GM12801 (cell line): ENCODE results near the gene TDRD9.

Source experiments
- TF ChIP-seq, protein P1 (sequence below): IDR thresholded peaks from one replicate; pipeline ENCODE4 v1.5.1; 2011; ENCODE audit warnings: control low read depth; ENCODE audit not compliant: insufficient read length; ENCODE audit errors: extremely low read depth

Gene TDRD9

DNA sequence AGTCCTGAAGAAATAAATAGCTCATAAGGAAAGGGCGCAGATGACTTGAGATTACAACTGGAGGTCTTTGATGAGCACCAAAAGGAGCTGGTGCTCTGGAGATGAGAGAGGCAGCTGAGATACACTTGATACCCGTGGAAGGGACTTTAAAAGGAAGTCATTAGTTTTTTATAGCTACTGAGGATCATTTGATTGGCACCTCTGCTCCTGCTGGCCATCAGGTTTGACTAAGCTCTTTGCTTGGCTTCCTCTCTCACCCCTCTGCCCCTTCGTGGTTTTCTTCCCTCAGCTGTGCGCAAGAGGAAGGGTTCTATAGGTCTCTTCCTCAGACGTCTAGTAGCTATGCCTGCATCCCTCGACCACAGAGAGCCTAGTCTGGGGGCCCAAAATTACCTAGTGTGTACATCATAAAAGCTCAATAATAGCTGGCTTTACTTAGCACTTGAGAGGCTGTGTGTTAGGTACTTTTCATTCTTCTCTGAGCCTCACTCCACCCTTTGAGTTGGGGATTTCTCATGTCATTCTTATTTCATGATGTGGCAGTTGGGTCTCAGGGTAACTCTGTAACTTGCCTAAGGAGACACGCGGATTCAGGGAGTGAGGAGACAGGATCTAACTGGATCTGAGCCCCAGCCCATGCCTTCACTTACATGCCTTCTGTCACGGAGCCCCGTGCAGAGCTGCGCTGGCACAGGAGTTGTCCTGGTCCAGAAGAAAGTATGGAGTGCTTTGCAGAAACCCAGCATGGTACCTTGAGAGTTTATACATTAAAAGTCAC lies 88.8 kb downstream of the TDRD9 start:
- TF ChIP-seq, protein P1, sequence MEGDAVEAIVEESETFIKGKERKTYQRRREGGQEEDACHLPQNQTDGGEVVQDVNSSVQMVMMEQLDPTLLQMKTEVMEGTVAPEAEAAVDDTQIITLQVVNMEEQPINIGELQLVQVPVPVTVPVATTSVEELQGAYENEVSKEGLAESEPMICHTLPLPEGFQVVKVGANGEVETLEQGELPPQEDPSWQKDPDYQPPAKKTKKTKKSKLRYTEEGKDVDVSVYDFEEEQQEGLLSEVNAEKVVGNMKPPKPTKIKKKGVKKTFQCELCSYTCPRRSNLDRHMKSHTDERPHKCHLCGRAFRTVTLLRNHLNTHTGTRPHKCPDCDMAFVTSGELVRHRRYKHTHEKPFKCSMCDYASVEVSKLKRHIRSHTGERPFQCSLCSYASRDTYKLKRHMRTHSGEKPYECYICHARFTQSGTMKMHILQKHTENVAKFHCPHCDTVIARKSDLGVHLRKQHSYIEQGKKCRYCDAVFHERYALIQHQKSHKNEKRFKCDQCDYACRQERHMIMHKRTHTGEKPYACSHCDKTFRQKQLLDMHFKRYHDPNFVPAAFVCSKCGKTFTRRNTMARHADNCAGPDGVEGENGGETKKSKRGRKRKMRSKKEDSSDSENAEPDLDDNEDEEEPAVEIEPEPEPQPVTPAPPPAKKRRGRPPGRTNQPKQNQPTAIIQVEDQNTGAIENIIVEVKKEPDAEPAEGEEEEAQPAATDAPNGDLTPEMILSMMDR = no peak

DNA sequence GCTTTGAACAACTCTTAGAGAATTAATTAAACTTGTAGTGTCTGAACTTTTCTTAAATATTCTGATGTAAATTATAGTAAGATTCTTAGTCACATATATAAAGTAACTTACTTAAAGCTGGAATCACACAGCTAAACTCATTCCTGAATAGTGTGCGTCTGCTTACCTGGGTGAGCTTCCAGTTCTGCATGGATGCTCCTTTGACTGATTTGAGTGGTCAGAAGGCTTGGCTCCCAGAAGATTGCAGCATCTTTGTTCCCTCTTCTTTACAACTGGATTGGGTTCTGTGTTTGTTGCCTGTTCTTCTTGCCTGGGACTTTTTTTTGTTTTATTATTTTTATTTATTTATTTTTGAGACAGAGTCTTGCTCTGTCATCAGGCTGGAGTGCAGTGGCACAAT lies 90.8 kb downstream of the TDRD9 start:
- TF ChIP-seq, protein P1 = no peak

DNA sequence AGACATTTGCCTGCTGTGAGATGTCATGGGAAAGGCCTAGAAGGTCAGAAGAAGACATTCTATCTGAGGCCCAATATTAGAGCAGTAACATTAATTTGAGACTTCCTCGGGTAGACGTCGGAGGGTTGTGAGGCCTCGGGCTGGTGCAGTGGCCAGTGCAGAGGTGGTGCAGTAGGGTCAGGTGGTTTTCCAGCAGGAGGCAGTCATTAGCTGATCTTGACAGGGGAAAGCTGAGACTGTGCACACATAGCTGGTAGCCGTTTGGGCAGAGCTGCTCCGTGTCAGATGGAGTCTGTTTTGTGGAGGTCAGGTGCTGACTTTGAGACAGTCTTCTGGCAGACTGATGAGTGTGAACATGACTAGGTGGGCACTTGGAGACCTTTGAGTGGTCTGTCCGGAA lies 91.5 kb downstream of the TDRD9 start:
- TF ChIP-seq, protein P1 = no peak

- TF ChIP-seq, protein P1 = no peak
These were observed 92.2 kb downstream of the TDRD9 start for GRCh38 chr14:104020471-104020870.

- TF ChIP-seq, protein P1 = no peak
These were observed 95.2 kb downstream of the TDRD9 start for GRCh38 chr14:104023325-104024055.

DNA sequence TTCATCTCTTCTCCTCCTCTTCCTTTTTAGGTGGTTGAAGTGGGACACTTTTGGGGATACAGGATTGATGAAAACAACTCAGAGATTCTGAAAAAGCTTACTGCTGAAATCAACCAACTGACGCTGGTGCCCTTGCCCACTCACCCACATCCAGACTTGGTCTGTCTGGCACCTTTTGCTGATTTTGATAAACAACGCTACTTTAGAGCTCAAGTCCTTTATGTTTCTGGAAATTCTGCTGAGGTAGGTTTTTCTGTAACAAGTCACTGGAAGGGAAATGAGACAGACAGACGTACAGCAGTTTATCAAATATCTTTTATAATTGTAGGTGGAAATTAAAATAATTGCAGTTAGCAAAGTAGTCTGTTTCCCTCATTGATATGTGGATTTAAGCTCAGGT lies 97.3 kb downstream of the TDRD9 start:
- TF ChIP-seq, protein P1 = no peak

- TF ChIP-seq, protein P1 = no peak
These were observed 97.8 kb downstream of the TDRD9 start for GRCh38 chr14:104026024-104026423.
